Measurements from ENCODE around the gene SEMA4A.

Gene SEMA4A

DNA sequence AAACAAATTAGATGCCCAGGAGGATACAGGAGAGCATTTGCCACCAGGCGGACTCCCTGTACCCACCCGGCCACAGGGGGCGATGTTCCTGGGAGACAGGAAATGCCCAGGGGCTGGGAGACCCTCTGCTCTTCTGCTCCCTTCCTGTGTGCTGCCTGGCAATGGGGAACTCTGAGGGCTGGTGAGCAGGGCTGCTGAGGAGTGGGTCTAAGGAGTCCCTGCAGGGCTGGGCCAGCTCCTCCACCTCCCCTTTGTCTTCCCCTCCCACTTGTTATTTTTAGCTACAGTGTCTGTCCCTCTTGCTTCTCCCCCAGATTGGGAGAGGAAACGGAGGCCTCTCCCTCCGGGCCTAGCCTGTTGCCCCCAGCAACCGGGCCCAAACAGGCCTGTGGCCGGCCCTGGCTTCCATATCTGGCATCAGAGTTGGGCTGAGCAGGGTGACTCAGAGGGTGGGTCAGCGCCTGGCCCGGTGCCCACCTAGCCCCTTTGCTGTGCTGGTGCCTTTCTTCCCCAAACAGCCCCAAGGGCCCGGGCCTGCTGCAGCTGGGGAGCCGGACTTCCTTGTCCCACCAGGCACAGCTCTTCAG, 27.2 kb upstream of the SEMA4A start:
- Histone ChIP-seq H3K9me3 (ENCODE audit: insufficient read depth, low read depth, low read length) (no peaks in the 10 kb centered on the region), H3K36me3 (ENCODE audit: insufficient read depth, low read length) (no peaks in the 10 kb centered on the region), H3K27me3 (ENCODE audit: insufficient read depth, low read length, poor library complexity, severe bottlenecking) (no peaks in the 10 kb centered on the region), H3K9me2 (replicated peaks; ENCODE audit: low read depth, low read length) (no peaks in the 10 kb centered on the region), H2AFZ (ENCODE audit: low read length) (peak overlapping the region; percentile 76), H3K4me1 (ENCODE audit: insufficient read depth, low read length, poor library complexity, severe bottlenecking) (peaks cover 38% of the 10 kb centered on the region), H3K4me3 (ENCODE audit: low read length, poor library complexity, severe bottlenecking) (peak overlapping the region; percentile 77), H3K79me2 (ENCODE audit: insufficient read depth, low read length) (no peaks in the 10 kb centered on the region), H3K4me2 (ENCODE audit: low read depth, low read length, poor library complexity, severe bottlenecking) (peak overlapping the region; percentile 95), H4K20me1 (ENCODE audit: insufficient read depth, low read length, poor library complexity, severe bottlenecking) (no peaks in the 10 kb centered on the region), H3K9ac (ENCODE audit: low read depth, low read length, poor library complexity, severe bottlenecking) (peak overlapping the region; percentile 76), H3F3A (ENCODE audit: low read depth) (no peaks in the 10 kb centered on the region)
- TF ChIP-seq, protein P1, sequence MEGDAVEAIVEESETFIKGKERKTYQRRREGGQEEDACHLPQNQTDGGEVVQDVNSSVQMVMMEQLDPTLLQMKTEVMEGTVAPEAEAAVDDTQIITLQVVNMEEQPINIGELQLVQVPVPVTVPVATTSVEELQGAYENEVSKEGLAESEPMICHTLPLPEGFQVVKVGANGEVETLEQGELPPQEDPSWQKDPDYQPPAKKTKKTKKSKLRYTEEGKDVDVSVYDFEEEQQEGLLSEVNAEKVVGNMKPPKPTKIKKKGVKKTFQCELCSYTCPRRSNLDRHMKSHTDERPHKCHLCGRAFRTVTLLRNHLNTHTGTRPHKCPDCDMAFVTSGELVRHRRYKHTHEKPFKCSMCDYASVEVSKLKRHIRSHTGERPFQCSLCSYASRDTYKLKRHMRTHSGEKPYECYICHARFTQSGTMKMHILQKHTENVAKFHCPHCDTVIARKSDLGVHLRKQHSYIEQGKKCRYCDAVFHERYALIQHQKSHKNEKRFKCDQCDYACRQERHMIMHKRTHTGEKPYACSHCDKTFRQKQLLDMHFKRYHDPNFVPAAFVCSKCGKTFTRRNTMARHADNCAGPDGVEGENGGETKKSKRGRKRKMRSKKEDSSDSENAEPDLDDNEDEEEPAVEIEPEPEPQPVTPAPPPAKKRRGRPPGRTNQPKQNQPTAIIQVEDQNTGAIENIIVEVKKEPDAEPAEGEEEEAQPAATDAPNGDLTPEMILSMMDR (conservative IDR thresholded peaks at IDR 0.05; ENCODE audit: low read length): peak; percentile 67
- TF ChIP-seq EZH2phosphoT487 (IDR thresholded peaks at IDR 0.05; ENCODE audit: borderline replicate concordance): no peak

DNA sequence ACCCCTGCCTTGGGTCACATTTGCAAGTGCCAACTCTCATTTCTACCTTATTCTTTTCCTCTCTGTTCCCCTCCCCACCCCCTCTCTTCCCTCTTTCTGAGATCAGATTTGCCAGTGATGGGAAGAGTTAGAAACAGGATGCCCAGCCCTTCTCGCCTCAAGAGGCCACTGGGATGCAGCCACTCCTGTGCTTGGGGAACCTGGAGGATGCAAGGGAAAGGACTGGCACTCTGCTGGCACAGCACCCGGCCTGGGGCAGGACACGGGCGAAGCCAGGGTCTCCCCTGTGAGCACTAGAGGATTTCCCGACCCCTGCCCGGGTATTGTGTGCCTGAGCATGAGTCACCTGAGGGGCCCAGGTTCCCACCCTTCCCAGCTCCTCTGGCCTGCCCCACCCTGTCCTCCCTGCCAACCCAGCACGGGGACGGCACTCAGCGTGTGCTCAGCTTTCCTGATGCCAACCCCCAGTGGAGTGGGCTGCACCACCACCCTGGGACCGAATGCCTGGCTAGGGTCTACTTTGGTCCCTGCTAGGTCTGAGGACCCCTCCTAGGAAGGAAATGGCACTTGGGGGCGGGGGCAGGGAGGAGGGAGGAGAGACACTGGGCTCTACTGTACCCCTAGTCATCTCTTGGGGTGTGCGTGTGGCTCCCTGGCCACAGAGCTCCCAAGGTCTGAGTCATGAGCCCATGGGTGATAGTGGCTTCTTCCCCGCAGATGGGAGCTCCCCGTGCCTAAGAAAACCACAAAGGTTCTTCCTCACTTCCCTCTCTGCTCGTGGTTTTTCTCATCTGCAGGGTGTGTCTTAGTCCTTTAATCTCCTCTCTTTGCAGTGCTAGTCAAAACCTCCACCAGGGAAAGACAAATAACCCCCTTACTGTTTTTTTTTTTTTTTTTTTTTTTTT, 26.5 kb upstream of the SEMA4A start:
- TF ChIP-seq, protein P1 (conservative IDR thresholded peaks at IDR 0.05; ENCODE audit: low read length): no peak
- no peak for TF ChIP-seq EZH2phosphoT487 (IDR thresholded peaks at IDR 0.05; ENCODE audit: borderline replicate concordance)
- Histone ChIP-seq H3K9me3 (ENCODE audit: insufficient read depth, low read depth, low read length) (no peaks in the 10 kb centered on the region), H3K79me2 (ENCODE audit: insufficient read depth, low read length) (no peaks in the 10 kb centered on the region), H3K9me2 (replicated peaks; ENCODE audit: low read depth, low read length) (no peaks in the 10 kb centered on the region), H3F3A (ENCODE audit: low read depth) (no peaks in the 10 kb centered on the region), H3K4me1 (ENCODE audit: insufficient read depth, low read length, poor library complexity, severe bottlenecking) (peaks cover 38% of the 10 kb centered on the region), H2AFZ (ENCODE audit: low read length) (no peak overlapping the region), H4K20me1 (ENCODE audit: insufficient read depth, low read length, poor library complexity, severe bottlenecking) (no peaks in the 10 kb centered on the region), H3K36me3 (ENCODE audit: insufficient read depth, low read length) (no peaks in the 10 kb centered on the region), H3K27me3 (ENCODE audit: insufficient read depth, low read length, poor library complexity, severe bottlenecking) (no peaks in the 10 kb centered on the region), H3K4me3 (ENCODE audit: low read length, poor library complexity, severe bottlenecking) (peak overlapping the region; percentile 77), H3K4me2 (ENCODE audit: low read depth, low read length, poor library complexity, severe bottlenecking) (peak overlapping the region; percentile 95), H3K9ac (ENCODE audit: low read depth, low read length, poor library complexity, severe bottlenecking) (peak overlapping the region; percentile 76)

DNA sequence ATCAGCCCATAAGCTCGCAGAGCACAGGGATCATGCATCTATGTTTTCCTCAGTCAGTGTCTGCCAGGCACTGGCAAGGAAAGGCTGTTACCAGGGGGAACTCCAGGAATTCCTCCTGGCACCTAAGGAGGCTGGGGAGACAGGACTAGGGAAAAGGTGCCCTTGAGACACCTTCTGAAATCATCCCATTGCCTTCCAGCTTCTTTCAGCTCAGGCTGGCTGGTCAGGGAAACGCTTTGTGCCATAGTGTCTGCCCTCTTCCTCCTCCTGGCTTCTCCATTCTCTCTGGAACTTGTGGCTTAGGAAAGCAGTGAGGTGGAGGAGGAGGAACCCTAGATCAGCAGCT, 25.1 kb upstream of the SEMA4A start:
- H3K4me2 ChIP-seq (ENCODE audit: low read depth, low read length, poor library complexity, severe bottlenecking): no peak overlapping the region
- H3K27me3 ChIP-seq (ENCODE audit: insufficient read depth, low read length, poor library complexity, severe bottlenecking): no peaks in the 10 kb centered on the region
- no peak overlapping the region for H3K9ac ChIP-seq (ENCODE audit: low read depth, low read length, poor library complexity, severe bottlenecking)
- H3K4me1 ChIP-seq (ENCODE audit: insufficient read depth, low read length, poor library complexity, severe bottlenecking): peaks cover 35% of the 10 kb centered on the region
- H3K79me2 ChIP-seq (ENCODE audit: insufficient read depth, low read length): no peaks in the 10 kb centered on the region
- no peaks in the 10 kb centered on the region for H3K9me3 ChIP-seq (ENCODE audit: insufficient read depth, low read depth, low read length)
- no peak overlapping the region for H3K4me3 ChIP-seq (ENCODE audit: low read length, poor library complexity, severe bottlenecking)
- no peak for TF ChIP-seq EZH2phosphoT487 (IDR thresholded peaks at IDR 0.05; ENCODE audit: borderline replicate concordance)
- TF ChIP-seq, protein P1 (conservative IDR thresholded peaks at IDR 0.05; ENCODE audit: low read length): no peak
- H4K20me1 ChIP-seq (ENCODE audit: insufficient read depth, low read length, poor library complexity, severe bottlenecking): no peaks in the 10 kb centered on the region
- no peak overlapping the region for H2AFZ ChIP-seq (ENCODE audit: low read length)
- no peaks in the 10 kb centered on the region for H3K36me3 ChIP-seq (ENCODE audit: insufficient read depth, low read length)
- H3K9me2 ChIP-seq (replicated peaks; ENCODE audit: low read depth, low read length): no peaks in the 10 kb centered on the region
- no peaks in the 10 kb centered on the region for H3F3A ChIP-seq (ENCODE audit: low read depth)

All from Loucy (cell line).